ENCODE results near the gene MEN1.
A peak's percentile ranks its signal among the peaks of the same experiment; 100 is the strongest.

The MEN1 gene

DNA sequence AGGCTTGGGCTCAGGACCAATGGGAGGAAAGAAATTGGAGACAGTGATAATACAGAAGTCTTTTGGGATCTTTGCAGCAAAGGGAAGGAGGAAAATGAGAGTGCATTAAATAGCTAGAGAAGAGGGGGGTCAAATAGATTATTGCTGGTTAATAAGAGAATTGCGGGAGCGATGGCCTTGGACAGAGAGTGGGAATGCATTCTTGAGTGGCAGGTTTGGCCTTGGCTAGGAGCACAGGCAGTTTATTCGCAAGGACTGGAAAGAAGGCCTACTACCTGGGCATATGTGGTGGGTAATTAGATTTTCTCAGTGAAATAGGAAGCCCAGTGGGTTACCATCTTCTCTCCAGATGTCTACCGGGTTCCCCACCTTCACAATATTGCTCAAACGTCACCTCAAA is 3.5 kb upstream of the MEN1 start:
- DNase-seq (ENCODE audit: low spot score), result no peak
- no peak overlapping the region for H3K27ac ChIP-seq
- ChIA-PET POLR2A (ENCODE audit: low non-redundant PET) (no interaction called here), CTCF (no interaction called here)
- TF ChIP-seq, protein P1, sequence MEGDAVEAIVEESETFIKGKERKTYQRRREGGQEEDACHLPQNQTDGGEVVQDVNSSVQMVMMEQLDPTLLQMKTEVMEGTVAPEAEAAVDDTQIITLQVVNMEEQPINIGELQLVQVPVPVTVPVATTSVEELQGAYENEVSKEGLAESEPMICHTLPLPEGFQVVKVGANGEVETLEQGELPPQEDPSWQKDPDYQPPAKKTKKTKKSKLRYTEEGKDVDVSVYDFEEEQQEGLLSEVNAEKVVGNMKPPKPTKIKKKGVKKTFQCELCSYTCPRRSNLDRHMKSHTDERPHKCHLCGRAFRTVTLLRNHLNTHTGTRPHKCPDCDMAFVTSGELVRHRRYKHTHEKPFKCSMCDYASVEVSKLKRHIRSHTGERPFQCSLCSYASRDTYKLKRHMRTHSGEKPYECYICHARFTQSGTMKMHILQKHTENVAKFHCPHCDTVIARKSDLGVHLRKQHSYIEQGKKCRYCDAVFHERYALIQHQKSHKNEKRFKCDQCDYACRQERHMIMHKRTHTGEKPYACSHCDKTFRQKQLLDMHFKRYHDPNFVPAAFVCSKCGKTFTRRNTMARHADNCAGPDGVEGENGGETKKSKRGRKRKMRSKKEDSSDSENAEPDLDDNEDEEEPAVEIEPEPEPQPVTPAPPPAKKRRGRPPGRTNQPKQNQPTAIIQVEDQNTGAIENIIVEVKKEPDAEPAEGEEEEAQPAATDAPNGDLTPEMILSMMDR (conservative IDR thresholded peaks at IDR 0.05; ENCODE audit: low read depth), result no peak

DNA sequence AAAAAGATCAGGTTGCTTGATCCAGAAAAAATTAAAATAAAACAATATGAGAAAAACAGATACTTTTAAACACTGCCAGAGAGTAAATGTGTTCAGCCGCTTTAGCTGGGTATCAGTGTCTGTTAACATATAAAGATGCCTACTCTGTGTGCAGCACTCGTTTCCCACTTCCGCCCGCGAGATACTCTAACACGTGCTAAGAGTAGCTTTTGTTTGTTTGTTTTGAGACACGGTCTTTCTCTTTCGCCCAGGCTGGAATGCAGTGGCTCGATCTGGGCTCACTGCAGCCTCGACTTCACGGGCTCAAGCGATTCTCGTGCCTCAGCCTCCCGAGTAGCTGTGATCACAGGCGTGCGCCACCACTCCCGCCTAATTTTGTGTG is 531 bp upstream of the MEN1 start:
- TF ChIP-seq, protein P1 (conservative IDR thresholded peaks at IDR 0.05; ENCODE audit: low read depth), result no peak
- DNase-seq (ENCODE audit: low spot score), result no peak
- peak overlapping the region; percentile 80 for H3K27ac ChIP-seq
- ChIA-PET CTCF (interaction anchor here (0.7 kb wide), 2 partner anchors 29 to 70 kb away, joined by 3 to 6 read pairs; no protein-coding TSS in a partner anchor), POLR2A (ENCODE audit: low non-redundant PET) (no interaction called here)

DNA sequence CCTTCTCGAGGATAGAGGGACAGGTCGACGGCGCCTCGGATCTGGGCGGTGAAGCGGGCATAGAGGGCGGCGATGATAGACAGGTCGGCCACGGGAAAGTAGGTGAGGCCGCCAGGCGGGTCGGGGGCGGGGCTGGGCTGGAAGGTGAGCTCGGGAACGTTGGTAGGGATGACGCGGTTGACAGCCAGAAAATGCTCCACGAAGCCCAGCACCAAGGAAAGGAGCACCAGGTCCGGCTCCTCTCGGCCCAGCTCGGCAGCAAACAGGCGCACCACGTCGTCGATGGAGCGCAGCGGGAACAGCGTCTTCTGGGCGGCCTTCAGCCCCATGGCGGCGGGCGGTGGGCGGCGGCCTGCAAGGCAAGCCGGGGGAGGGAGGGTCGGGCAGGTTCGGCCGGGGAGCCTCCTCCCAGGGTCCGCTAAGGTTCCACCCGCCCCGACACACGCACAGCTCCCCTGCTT is 540 bp downstream of the MEN1 start:
- CTCF ChIA-PET, result interaction anchor here (0.6 to 0.8 kb wide), 2 partner anchors 10 to 34 kb away, joined by 3 read pairs; no protein-coding TSS in a partner anchor
- DNase-seq (ENCODE audit: low spot score), result peak; percentile 69
- POLR2A ChIA-PET (ENCODE audit: low non-redundant PET), result no interaction called here
- peak overlapping the region; percentile 80 for H3K27ac ChIP-seq
- TF ChIP-seq, protein P1 (conservative IDR thresholded peaks at IDR 0.05; ENCODE audit: low read depth), result no peak

DNA sequence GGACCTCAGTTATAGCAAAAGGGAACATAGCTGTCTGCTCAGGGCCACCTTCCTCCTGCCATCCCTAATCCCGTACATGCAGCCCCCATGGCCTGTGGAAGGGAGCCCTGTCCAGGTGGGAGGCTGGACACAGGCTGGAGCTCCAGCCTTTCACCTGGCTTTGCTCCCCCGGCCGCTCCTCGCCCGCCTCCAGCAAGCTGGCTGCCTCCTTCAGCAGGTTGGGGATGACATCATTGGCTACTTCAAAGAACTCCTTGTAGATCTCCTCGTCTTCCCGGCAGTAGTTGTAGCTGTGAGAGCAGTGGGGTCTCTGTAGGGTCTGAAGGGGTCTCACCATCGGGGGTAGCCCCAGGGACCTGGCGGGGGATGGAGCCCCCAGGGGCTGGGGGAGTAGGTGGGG is 4.9 kb downstream of the MEN1 start:
- H3K27ac ChIP-seq, result peak overlapping the region; percentile 89
- TF ChIP-seq, protein P1 (conservative IDR thresholded peaks at IDR 0.05; ENCODE audit: low read depth), result no peak
- DNase-seq (ENCODE audit: low spot score), result no peak
- POLR2A ChIA-PET (ENCODE audit: low non-redundant PET), result no interaction called here
- CTCF ChIA-PET, result no interaction called here

DNA sequence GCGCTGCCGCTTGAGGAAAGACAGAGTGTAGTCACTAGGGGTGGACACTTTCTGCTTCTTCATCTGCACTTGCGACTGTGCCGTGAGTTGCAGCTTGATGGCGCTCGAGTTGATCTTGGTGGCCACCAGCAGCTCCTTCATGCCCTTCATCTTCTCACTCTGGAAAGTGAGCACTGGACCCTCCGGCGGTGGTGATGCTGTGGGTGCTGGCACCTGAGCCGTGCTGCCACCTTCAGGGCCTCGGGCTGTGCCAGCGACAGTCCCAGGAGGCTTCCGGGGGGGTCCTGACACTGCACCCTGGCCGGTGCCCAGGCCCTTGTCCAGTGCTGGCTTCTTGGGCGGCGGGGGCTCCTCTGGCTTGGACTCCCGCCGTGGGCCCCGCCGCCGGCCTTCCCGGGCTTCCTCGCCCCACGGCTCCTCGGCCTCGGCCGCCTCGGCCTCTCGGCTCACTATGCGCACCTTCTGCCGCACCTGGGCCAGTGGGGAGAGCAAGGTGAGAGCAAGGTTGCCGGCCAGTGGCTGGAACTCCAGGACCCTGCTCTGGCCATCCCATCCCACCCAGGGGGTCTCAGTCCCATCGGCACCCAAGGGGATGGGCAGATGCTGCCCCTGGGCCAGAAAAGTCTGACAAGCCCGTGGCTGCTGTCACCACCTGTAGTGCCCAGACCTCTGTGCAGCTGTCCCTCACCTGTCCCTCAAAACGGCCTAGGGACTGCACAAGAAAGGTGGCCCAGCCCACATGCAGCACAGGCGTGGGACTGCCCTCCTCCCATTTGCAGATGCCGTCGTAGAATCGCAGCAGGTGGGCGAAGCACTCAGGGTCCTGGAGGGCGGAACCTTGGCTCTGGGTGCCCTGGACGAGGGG is 5.8 kb downstream of the MEN1 start:
- peak overlapping the region; percentile 89 for H3K27ac ChIP-seq
- DNase-seq (ENCODE audit: low spot score), result no peak
- POLR2A ChIA-PET (ENCODE audit: low non-redundant PET), result no interaction called here

DNA sequence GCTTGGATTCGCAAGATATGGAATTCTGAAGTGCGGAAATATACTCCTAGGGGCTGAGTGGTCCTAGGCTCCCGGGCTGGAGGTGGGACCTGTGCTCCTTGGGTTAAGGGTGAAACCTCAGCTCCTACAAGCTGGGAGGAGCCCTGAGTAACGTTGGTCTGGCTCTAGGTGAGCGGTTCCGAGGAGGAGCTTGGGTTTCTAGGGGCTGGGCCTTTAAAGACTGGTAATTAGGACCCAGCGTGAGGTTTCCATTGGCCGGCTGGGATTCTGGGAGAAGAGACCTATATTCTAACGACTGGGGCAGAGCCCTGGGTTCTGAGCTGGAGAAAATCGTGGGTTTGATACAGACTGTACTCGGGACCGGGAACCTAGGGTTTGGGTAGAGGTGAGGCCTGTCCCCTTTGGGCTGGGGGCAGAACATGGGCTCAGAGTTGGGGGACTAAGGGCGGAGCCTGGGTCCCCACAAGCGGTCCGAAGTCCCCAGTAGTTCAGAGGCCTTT is 6.5 kb downstream of the MEN1 start:
- TF ChIP-seq, protein P1 (conservative IDR thresholded peaks at IDR 0.05; ENCODE audit: low read depth), result no peak
- POLR2A ChIA-PET (ENCODE audit: low non-redundant PET), result no interaction called here
- CTCF ChIA-PET, result interaction anchor here (0.6 to 1.0 kb wide), 2 partner anchors 32 to 98 kb away, joined by 3 read pairs; no protein-coding TSS in a partner anchor
- peak; percentile 50 for DNase-seq (ENCODE audit: low spot score)
- H3K27ac ChIP-seq, result peak overlapping the region; percentile 89

More for the DNA sequence above, 5.8 kb downstream of the MEN1 start:
- TF ChIP-seq, protein P1 (conservative IDR thresholded peaks at IDR 0.05; ENCODE audit: low read depth), result no peak
- CTCF ChIA-PET, result interaction anchor here (1.0 kb wide), 1 partner anchor 31 kb away, joined by 3 read pairs; no protein-coding TSS in a partner anchor

Measured in RWPE1 (cell line).